Prostate gland (tissue), 2 donors: Measurements from ENCODE around the gene ADM. TPM values are rescaled to one million over a fixed set of nuclear protein-coding genes. Genes with fewer than 3 reads are reported as not detected.

ENCODE experiments used
- DNase-seq: peaks from one replicate; pipeline ENCODE4 v3.0.0-alpha.2; 2019; ENCODE audit warnings: low spot score
- H3K27ac ChIP-seq, 2 donors: fragments of 200-600 bp; sonication (generic); 2 replicates each; pipeline ENCODE4 v1.5.1; 2017 to 2019
- H3K27me3 ChIP-seq: fragments of 200-600 bp; sonication (generic); replicated peaks from 2 replicates; pipeline ENCODE4 v1.5.1; 2019; ENCODE audit not compliant: insufficient read depth
- H3K36me3 ChIP-seq, 2 donors: fragments of 200-600 bp; sonication (generic); 1 replicate in 1 of 2; 2 replicates in 1 of 2; pipeline versions ENCODE4 v1.5.1 to v1.8.1; 2017 to 2019
- H3K4me1 ChIP-seq: fragments of 200-600 bp; sonication (generic); replicated peaks from 2 replicates; pipeline ENCODE4 v1.5.1; 2019
- H3K4me3 ChIP-seq, 2 donors: fragments of 200-600 bp; sonication (generic); 2 replicates each; pipeline ENCODE4 v1.5.1; 2017 to 2019
- H3K9me3 ChIP-seq: fragments of 200-600 bp; sonication (generic); 2 replicates; pipeline ENCODE4 v1.5.1; 2017
- CTCF ChIP-seq, 4 experiments: fragments of 200-600 bp in 2 of 4; fragments of 450-650 bp in 2 of 4; sonication (generic) in 2 of 4; IDR thresholded peaks; 1 replicate in 3 of 4; 2 replicates in 1 of 4; pipeline ENCODE4 v1.5.1; 2016 to 2019; ENCODE audit warnings: antibody characterized with exemption in 4 of 4, mild to moderate bottlenecking in 2 of 4, moderate library complexity in 2 of 4
- POLR2A ChIP-seq: fragments of 450-650 bp; IDR thresholded peaks from one replicate; pipeline ENCODE4 v1.6.1; 2016; ENCODE audit warnings: antibody characterized with exemption, mild to moderate bottlenecking
- POLR2AphosphoS5 ChIP-seq: sonication (generic); formaldehyde crosslinking; IDR thresholded peaks from one replicate; pipeline ENCODE4 v1.6.1; 2017; ENCODE audit warnings: antibody characterized with exemption
- WGBS: methylation state at CpG from one replicate; pipeline ENCODE4 v1.1.5; 2018; 5-methylcytosine and 5-hydroxymethylcytosine counted together
- intact Hi-C: fragments of 100-400 bp; cut with DNase I; formaldehyde crosslinking; loops from one replicate; pipeline ENCODE4 v1.14.2; 2022
- total RNA-seq, 2 donors: library from RNA; depleted of rRNA; stranded (reverse); fragments of >200 nt; gene quantifications; one replicate each; pipeline ENCODE4 v1.1.0, GENCODE V29; 2016

The ADM gene
- total RNA-seq, 2 donors from 2014 or later: 20.4 to 33.7 TPM

GRCh38 chr11:10285148-10285802, 19.6 kb upstream of the ADM start:
- no peak for DNase-seq
- 90% methylated on average over 4 of the region's 4 CpGs for WGBS
- H3K27me3 ChIP-seq: no peaks in the 10 kb centered on the region
- no peak overlapping the region for H3K4me3 ChIP-seq
- H3K36me3 ChIP-seq: no peaks in the 10 kb centered on the region
- H3K27ac ChIP-seq: peak overlapping the region in 1 of 2 donors; percentile 1
- no peak for TF ChIP-seq CTCF (IDR thresholded peaks at IDR 0.05)
- TF ChIP-seq POLR2A: no peak
- TF ChIP-seq POLR2AphosphoS5: peak; percentile 48
- H3K4me1 ChIP-seq: no peaks in the 10 kb centered on the region
- H3K9me3 ChIP-seq: no peaks in the 10 kb centered on the region
- intact Hi-C loops: no loop called here

GRCh38 chr11:10287140-10287539, 17.7 kb upstream of the ADM start:
- H3K9me3 ChIP-seq: no peaks in the 10 kb centered on the region
- intact Hi-C loops: no loop called here
- no peaks in the 10 kb centered on the region for H3K36me3 ChIP-seq
- DNase-seq: no peak
- 75% methylated on average over 3 of the region's 3 CpGs for WGBS
- H3K27ac ChIP-seq: no peak overlapping the region
- no peaks in the 10 kb centered on the region for H3K27me3 ChIP-seq
- H3K4me1 ChIP-seq: peaks cover 1% of the 10 kb centered on the region
- TF ChIP-seq POLR2AphosphoS5 (no peak), CTCF (IDR thresholded peaks at IDR 0.05) (no peak), POLR2A (no peak)
- H3K4me3 ChIP-seq: no peak overlapping the region

- Histone ChIP-seq H3K4me1 (peaks cover 3% of the 10 kb centered on the region), H3K4me3 (no peak overlapping the region), H3K9me3 (no peaks in the 10 kb centered on the region), H3K27ac (no peak overlapping the region), H3K36me3 (no peaks in the 10 kb centered on the region), H3K27me3 (no peaks in the 10 kb centered on the region)
- WGBS: 77% methylated on average over 9 of the region's 9 CpGs
- TF ChIP-seq CTCF (IDR thresholded peaks at IDR 0.05): no peak
- no peak for TF ChIP-seq POLR2A
- no peak for TF ChIP-seq POLR2AphosphoS5
- intact Hi-C loops: no loop called here
- no peak for DNase-seq
These were observed 16.8 kb upstream of the ADM start for GRCh38 chr11:10287766-10288715.

- intact Hi-C loops: no loop called here
- H3K27me3 ChIP-seq: no peaks in the 10 kb centered on the region
- no peak overlapping the region for H3K4me3 ChIP-seq
- peaks cover 3% of the 10 kb centered on the region for H3K4me1 ChIP-seq
- no peak for DNase-seq
- no peaks in the 10 kb centered on the region for H3K9me3 ChIP-seq
- no peaks in the 10 kb centered on the region for H3K36me3 ChIP-seq
- WGBS: 88% methylated on average over 15 of the region's 24 CpGs
- TF ChIP-seq POLR2A (no peak), POLR2AphosphoS5 (no peak), CTCF (IDR thresholded peaks at IDR 0.05) (no peak)
- no peak overlapping the region for H3K27ac ChIP-seq
These were observed 15.8 kb upstream of the ADM start for GRCh38 chr11:10288881-10289764.
